ENCODE results near the gene PGM1.
A peak's percentile ranks its signal among the peaks of the same experiment; 100 is the strongest.

The PGM1 gene

GRCh38 chr1:63601463-63601862 is 8.3 kb downstream of the PGM1 start:
- DNase-seq = no peak

GRCh38 chr1:63601912-63602311 is 8.7 kb downstream of the PGM1 start:
- DNase-seq = no peak

GRCh38 chr1:63602629-63603028 is 9.4 kb downstream of the PGM1 start:
- no peak for DNase-seq

GRCh38 chr1:63603810-63604209 is 10.6 kb downstream of the PGM1 start:
- DNase-seq = no peak

- no peak for DNase-seq
Measured at GRCh38 chr1:63607322-63607721, 14.1 kb downstream of the PGM1 start.

- DNase-seq = no peak
Measured at GRCh38 chr1:63611231-63611630, 18.0 kb downstream of the PGM1 start.

GRCh38 chr1:63612564-63612963 is 19.4 kb downstream of the PGM1 start:
- DNase-seq = no peak

GRCh38 chr1:63612971-63613370 is 19.8 kb downstream of the PGM1 start:
- DNase-seq = no peak

GRCh38 chr1:63615768-63616420 is 22.7 kb downstream of the PGM1 start:
- DNase-seq = peak; percentile 9 to 84 (median 42)

GRCh38 chr1:63617450-63617849 is 24.2 kb downstream of the PGM1 start:
- DNase-seq = no peak

GRCh38 chr1:63618011-63618410 is 24.8 kb downstream of the PGM1 start:
- DNase-seq = no peak

- no peak for DNase-seq
Measured at GRCh38 chr1:63619558-63619957, 26.3 kb downstream of the PGM1 start.

- DNase-seq = no peak
Measured at GRCh38 chr1:63620671-63621070, 27.5 kb downstream of the PGM1 start.

- no peak for DNase-seq
Measured at GRCh38 chr1:63621075-63621474, 27.9 kb downstream of the PGM1 start.

- DNase-seq = no peak
Measured at GRCh38 chr1:63621698-63622097, 28.5 kb downstream of the PGM1 start.

GRCh38 chr1:63622849-63623566 is 29.8 kb downstream of the PGM1 start:
- DNase-seq = no peak

- no peak for DNase-seq
Measured at GRCh38 chr1:63623952-63624351, 30.7 kb downstream of the PGM1 start.

GRCh38 chr1:63624911-63625310 is 31.7 kb downstream of the PGM1 start:
- DNase-seq = no peak

GRCh38 chr1:63626222-63626621 is 33.0 kb downstream of the PGM1 start:
- no peak for DNase-seq

- DNase-seq = no peak
Measured at GRCh38 chr1:63628607-63629006, 35.4 kb downstream of the PGM1 start.

GRCh38 chr1:63630238-63630637 is 37.0 kb downstream of the PGM1 start:
- no peak for DNase-seq

- DNase-seq = no peak
Measured at GRCh38 chr1:63630666-63631065, 37.5 kb downstream of the PGM1 start.

- no peak for DNase-seq
Measured at GRCh38 chr1:63632110-63632509, 38.9 kb downstream of the PGM1 start.

GRCh38 chr1:63633281-63633680 is 40.1 kb downstream of the PGM1 start:
- DNase-seq = no peak

GRCh38 chr1:63634471-63634870 is 41.3 kb downstream of the PGM1 start:
- no peak for DNase-seq
